Nephron (organoid): Measurements from ENCODE around the gene B3GNT8.
"Not testable (repeated sequence)": the region's sequence is repeated elsewhere in the genome, so short reads cannot be mapped to it uniquely, and the experiment has no call there.

Source experiments
- H3K27ac Mint-ChIP-seq, 3 experiments: 2 replicates each; pipeline ENCODE4 v1.8.0; 2020; ENCODE audit warnings: mixed read lengths in 3 of 3, mild to moderate bottlenecking in 2 of 3, moderate library complexity in 1 of 3
- H3K27me3 Mint-ChIP-seq: 2 replicates; pipeline ENCODE4 v1.8.0; 2021; ENCODE audit warnings: low read depth, mild to moderate bottlenecking, moderate library complexity, mixed read lengths
- H3K36me3 Mint-ChIP-seq: 2 replicates; pipeline ENCODE4 v1.8.0; 2020; ENCODE audit warnings: low read depth, mixed read lengths
- H3K4me1 Mint-ChIP-seq: 2 replicates; pipeline ENCODE4 v1.8.0; 2020; ENCODE audit warnings: mixed read lengths
- H3K4me3 Mint-ChIP-seq, 3 experiments: 2 replicates each; pipeline ENCODE4 v1.8.0; 2020; ENCODE audit warnings: mild to moderate bottlenecking in 3 of 3, mixed read lengths in 3 of 3, moderate library complexity in 2 of 3
- H3K9me3 Mint-ChIP-seq: 2 replicates; pipeline ENCODE4 v1.8.0; 2020; ENCODE audit warnings: mixed read lengths
- TF ChIP-seq, protein P1 (sequence below), 3 experiments: fragments of 200-600 bp; sonication (generic); IDR thresholded peaks; one replicate each; pipeline ENCODE4 v1.5.0; 2021; ENCODE audit warnings: antibody characterized with exemption in 3 of 3; ENCODE audit not compliant: unreplicated experiment in 3 of 3

B3GNT8 gene

DNA sequence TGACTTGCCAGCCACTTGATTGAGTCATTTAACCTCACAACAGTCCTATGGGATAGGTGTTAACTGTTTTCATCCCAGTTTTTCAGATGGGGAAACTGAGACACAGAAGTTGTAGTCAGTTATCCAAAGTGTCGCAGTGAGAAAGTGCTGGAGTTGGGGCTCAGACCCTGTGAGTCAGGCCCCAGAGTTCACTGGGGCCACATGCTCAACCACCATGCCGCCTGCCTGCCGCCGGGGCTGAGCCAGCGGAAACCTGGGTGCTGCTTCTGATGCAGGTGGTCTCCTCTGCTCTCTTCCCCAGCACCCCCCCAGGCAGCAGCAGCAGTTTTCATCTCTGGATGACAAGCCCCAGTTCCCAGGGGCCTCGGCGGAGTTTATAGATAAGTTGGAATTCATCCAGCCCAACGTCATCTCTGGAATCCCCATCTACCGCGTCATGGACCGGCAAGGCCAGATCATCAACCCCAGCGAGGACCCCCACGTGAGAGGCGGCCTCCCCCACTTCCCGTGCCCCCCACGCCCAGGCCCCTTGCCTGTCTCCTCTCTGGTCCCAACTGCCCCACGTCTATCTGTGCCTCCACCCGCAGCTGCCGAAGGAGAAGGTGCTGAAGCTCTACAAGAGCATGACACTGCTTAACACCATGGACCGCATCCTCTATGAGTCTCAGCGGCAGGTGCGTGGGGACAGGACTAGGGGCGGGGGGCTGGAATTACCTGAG, 16.7 kb downstream of the B3GNT8 start:
- Mint-ChIP-seq H3K4me1 (peaks cover 25% of the 10 kb centered on the region), H3K9me3 (no peaks in the 10 kb centered on the region), H3K27ac (no peak overlapping the region), H3K27me3 (no peaks in the 10 kb centered on the region), H3K4me3 (no peak overlapping the region), H3K36me3 (peaks cover 24% of the 10 kb centered on the region)
- TF ChIP-seq, protein P1, sequence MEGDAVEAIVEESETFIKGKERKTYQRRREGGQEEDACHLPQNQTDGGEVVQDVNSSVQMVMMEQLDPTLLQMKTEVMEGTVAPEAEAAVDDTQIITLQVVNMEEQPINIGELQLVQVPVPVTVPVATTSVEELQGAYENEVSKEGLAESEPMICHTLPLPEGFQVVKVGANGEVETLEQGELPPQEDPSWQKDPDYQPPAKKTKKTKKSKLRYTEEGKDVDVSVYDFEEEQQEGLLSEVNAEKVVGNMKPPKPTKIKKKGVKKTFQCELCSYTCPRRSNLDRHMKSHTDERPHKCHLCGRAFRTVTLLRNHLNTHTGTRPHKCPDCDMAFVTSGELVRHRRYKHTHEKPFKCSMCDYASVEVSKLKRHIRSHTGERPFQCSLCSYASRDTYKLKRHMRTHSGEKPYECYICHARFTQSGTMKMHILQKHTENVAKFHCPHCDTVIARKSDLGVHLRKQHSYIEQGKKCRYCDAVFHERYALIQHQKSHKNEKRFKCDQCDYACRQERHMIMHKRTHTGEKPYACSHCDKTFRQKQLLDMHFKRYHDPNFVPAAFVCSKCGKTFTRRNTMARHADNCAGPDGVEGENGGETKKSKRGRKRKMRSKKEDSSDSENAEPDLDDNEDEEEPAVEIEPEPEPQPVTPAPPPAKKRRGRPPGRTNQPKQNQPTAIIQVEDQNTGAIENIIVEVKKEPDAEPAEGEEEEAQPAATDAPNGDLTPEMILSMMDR (IDR thresholded peaks at IDR 0.05; ENCODE audit: unreplicated experiment in 3 of 3): no peak

DNA sequence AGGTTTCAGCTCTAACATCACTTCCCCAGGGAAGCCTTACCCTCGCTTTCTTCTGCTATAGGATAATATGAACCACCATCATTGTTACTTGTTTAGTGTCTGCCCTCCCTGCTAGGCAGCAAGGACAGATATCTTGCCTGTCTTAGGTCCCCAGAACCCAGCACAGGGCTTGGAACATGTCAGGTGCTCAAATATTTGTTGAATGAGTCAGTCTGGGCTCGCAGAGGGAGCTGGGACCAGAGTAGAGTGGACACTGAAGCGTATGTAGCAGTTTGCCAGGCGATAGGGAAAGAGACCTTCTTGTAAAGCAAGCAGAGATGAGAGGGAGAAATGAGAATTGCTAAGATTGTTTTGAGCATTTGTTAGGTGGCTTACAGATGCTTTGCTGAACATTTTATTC, 17.9 kb downstream of the B3GNT8 start:
- peaks cover 22% of the 10 kb centered on the region for H3K4me1 Mint-ChIP-seq
- H3K9me3 Mint-ChIP-seq: no peaks in the 10 kb centered on the region
- H3K27me3 Mint-ChIP-seq: no peaks in the 10 kb centered on the region
- peak overlapping the region; percentile 62 to 76 (median 65) for H3K27ac Mint-ChIP-seq
- TF ChIP-seq, protein P1 (IDR thresholded peaks at IDR 0.05; ENCODE audit: unreplicated experiment in 3 of 3): no peak
- H3K4me3 Mint-ChIP-seq: peak overlapping the region in 1 of 3 experiments; percentile 11
- peaks cover 20% of the 10 kb centered on the region for H3K36me3 Mint-ChIP-seq

DNA sequence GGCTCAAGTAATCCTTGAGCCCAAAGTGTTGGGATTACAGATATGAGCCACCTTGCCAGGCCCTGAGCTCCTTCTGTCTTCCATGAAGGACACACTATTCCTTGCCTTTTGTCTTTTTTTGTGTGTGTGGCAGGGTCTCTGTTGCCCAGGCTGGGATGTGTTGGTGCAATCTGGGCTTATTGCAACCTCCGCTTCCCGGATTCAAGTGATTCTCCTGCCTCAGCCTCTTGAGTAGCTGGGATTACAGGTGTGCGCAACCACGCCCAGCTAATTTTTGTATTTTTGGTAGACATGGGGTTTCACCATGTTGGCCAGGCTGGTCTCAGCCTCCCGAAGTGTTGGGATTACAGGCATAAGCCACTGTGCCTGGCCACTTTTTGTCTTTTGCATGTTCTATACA, 18.3 kb downstream of the B3GNT8 start:
- peak overlapping the region; percentile 62 to 76 (median 65) for H3K27ac Mint-ChIP-seq
- not testable (repeated sequence) for H3K27me3 Mint-ChIP-seq, H3K9me3 Mint-ChIP-seq, H3K4me3 Mint-ChIP-seq
- peaks cover 17% of the 10 kb centered on the region for H3K36me3 Mint-ChIP-seq
- H3K4me1 Mint-ChIP-seq: peaks cover 17% of the 10 kb centered on the region

DNA sequence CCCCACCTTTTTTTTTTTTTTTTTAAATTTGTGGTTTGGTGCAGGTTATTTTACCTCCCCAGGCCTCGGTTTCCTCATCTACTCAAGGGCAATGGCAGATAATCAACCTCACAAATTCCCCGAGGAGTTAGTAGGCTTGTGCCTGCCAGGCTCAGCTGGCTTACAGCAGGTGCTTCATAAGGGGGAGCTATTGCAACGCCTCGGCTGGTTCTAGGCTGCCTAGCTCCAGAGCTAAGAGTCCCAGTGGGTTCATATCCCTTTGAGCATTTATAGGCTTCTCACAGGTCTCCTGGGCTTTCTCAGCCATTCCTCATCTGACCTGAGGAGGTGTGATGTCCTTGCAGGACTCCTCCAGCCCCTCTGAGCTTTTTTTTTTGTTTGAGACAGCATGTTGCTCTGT, 18.9 kb downstream of the B3GNT8 start:
- H3K27ac Mint-ChIP-seq: no peak overlapping the region
- no peaks in the 10 kb centered on the region for H3K9me3 Mint-ChIP-seq
- H3K27me3 Mint-ChIP-seq: no peaks in the 10 kb centered on the region
- H3K36me3 Mint-ChIP-seq: peaks cover 11% of the 10 kb centered on the region
- TF ChIP-seq, protein P1 (IDR thresholded peaks at IDR 0.05; ENCODE audit: unreplicated experiment in 3 of 3): no peak
- no peak overlapping the region for H3K4me3 Mint-ChIP-seq
- peaks cover 14% of the 10 kb centered on the region for H3K4me1 Mint-ChIP-seq

DNA sequence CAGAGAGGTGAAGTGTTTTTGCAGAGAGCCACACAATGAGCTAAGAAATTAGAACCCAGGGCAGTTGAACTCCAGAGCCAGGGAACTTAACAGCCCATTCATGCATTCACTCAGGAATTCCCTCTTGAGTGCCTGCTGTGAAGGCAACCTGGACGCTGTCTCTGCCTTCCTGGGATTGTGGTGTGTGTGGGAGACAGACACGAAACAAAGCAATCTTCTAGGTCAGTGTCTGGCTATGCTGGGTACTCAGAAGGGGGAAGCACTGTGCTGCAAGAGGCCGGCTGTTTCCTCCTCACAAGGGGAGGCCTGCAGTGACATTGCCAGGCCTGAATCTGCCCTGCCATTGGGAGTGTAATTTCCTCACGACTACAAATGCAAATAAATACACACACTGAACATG, 19.9 kb downstream of the B3GNT8 start:
- peaks cover 14% of the 10 kb centered on the region for H3K4me1 Mint-ChIP-seq
- H3K27me3 Mint-ChIP-seq: no peaks in the 10 kb centered on the region
- no peaks in the 10 kb centered on the region for H3K9me3 Mint-ChIP-seq
- TF ChIP-seq, protein P1 (IDR thresholded peaks at IDR 0.05; ENCODE audit: unreplicated experiment in 3 of 3): peak in 1 of 3 experiments; percentile 14
- peaks cover 8% of the 10 kb centered on the region for H3K36me3 Mint-ChIP-seq
- H3K4me3 Mint-ChIP-seq: peak overlapping the region in 1 of 3 experiments; percentile 35
- peak overlapping the region; percentile 87 to 98 (median 95) for H3K27ac Mint-ChIP-seq

DNA sequence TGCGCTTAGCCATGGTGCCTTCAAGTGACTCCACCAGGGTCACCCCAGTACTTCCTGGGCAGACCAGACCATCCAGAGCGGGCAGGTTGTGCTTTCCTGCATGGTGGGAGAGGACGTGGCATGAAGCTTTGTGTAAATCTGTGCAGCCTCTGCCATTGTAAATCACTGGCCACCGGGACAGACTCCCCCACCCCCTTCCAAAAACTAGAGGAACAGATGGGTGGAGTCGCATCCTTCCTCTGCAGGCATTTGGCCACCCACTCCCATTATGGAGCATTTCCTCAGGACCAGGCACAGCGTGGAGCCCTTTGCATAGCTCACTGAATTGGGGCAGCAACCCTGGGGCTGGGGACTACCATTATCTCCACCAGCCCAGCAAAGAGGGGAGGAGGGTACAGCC, 21.4 kb downstream of the B3GNT8 start:
- Mint-ChIP-seq H3K36me3 (peaks cover 7% of the 10 kb centered on the region), H3K4me3 (no peak overlapping the region), H3K9me3 (no peaks in the 10 kb centered on the region), H3K4me1 (peaks cover 14% of the 10 kb centered on the region), H3K27ac (no peak overlapping the region), H3K27me3 (no peaks in the 10 kb centered on the region)
- TF ChIP-seq, protein P1 (IDR thresholded peaks at IDR 0.05; ENCODE audit: unreplicated experiment in 3 of 3): no peak
